H1 (cell line): Measurements from ENCODE around the gene CACNA1C. TPM values are rescaled to one million over a fixed set of nuclear protein-coding genes. Genes with fewer than 3 reads are reported as not detected.

Experiments used
- CTCF ChIA-PET: fragments of 300-600 bp; sonication (Branson Sonifier 250); formaldehyde crosslinking; loops from one replicate; lab custom pipeline; 2021; ENCODE audit not compliant: partially characterized antibody; lab: Charles Lee
- POLR2A ChIA-PET: fragments of 300-600 bp; sonication (Branson Sonifier 250); formaldehyde crosslinking; loops from one replicate; lab custom pipeline; 2021; ENCODE audit warnings: inconsistent platforms; ENCODE audit not compliant: partially characterized antibody; lab: Charles Lee
- DNase-seq, 2 experiments: peaks; one replicate each; pipeline versions ENCODE4 v3.0.0 to v3.0.0-alpha.2; 2010 to 2022; ENCODE audit warnings: low spot score in 2 of 2, low read depth in 1 of 2, mixed read lengths in 1 of 2
- FAIRE-seq: peaks from 2 replicates; lab custom pipeline; 2011; peaks lifted over from hg19 to GRCh38; lab: Jason Lieb, UNC
- H2AFZ ChIP-seq: 2 replicates; pipeline ENCODE4 v1.8.1; 2012; ENCODE audit warnings: low read length, inconsistent platforms
- H2AK5ac ChIP-seq: 2 replicates; pipeline ENCODE4 v1.6.1; 2013; ENCODE audit warnings: low read depth, low read length
- H2BK120ac ChIP-seq: replicated peaks from 2 replicates; pipeline ENCODE3; 2013; ENCODE audit warnings: low read depth, low read length, inconsistent platforms
- H2BK12ac ChIP-seq: 2 replicates; pipeline ENCODE4 v1.6.1; 2013; ENCODE audit warnings: low read depth, low read length
- H2BK15ac ChIP-seq: 2 replicates; pipeline ENCODE4 v1.6.1; 2013; ENCODE audit warnings: low read length
- H2BK20ac ChIP-seq: 2 replicates; pipeline ENCODE4 v1.6.1; 2013; ENCODE audit warnings: low read length
- H2BK5ac ChIP-seq: 2 replicates; pipeline ENCODE4 v1.6.1; 2013; ENCODE audit warnings: low read depth, low read length
- H3K14ac ChIP-seq: 2 replicates; pipeline ENCODE4 v1.6.1; 2013; ENCODE audit warnings: inconsistent platforms; ENCODE audit not compliant: insufficient read length
- H3K18ac ChIP-seq: 2 replicates; pipeline ENCODE4 v1.6.1; 2013; ENCODE audit warnings: low read length; ENCODE audit errors: extremely low read depth
- H3K23ac ChIP-seq: 2 replicates; pipeline ENCODE4 v1.6.1; 2013; ENCODE audit warnings: inconsistent platforms; ENCODE audit not compliant: insufficient read length
- H3K23me2 ChIP-seq: 2 replicates; pipeline ENCODE4 v1.6.1; 2013; ENCODE audit warnings: low read depth, low read length
- H3K27ac ChIP-seq: 2 replicates; pipeline ENCODE4 v1.6.1; 2011; ENCODE audit warnings: low read depth, low read length, inconsistent platforms
- H3K27me3 ChIP-seq, 4 experiments: replicated peaks in 1 of 4; 1 replicate in 1 of 4; 2 replicates in 3 of 4; pipeline versions ENCODE4 v1.6.1 to v1.8.1; 2011 to 2013; ENCODE audit warnings: low read length in 3 of 4, mild to moderate bottlenecking in 3 of 4, inconsistent platforms in 2 of 4, mixed read lengths in 2 of 4, moderate library complexity in 1 of 4; ENCODE audit not compliant: control insufficient read depth in 3 of 4, insufficient read depth in 3 of 4; ENCODE audit errors: extremely low read depth in 1 of 4
- H3K36me3 ChIP-seq, 4 experiments: 2 replicates each; pipeline versions ENCODE4 v1.6.1 to v1.8.1; 2011 to 2013; ENCODE audit warnings: mild to moderate bottlenecking in 4 of 4, low read length in 3 of 4, moderate library complexity in 2 of 4, control low read depth in 1 of 4, inconsistent platforms in 1 of 4; ENCODE audit not compliant: insufficient read depth in 4 of 4, control insufficient read depth in 2 of 4
- H3K4ac ChIP-seq: replicated peaks from 2 replicates; pipeline ENCODE3; 2013; ENCODE audit warnings: low read length, low read depth, mixed read lengths, inconsistent platforms; ENCODE audit not compliant: insufficient read length
- H3K4me1 ChIP-seq, 4 experiments: replicated peaks in 1 of 4; 1 replicate in 1 of 4; 2 replicates in 3 of 4; pipeline versions ENCODE4 v1.6.1 to v1.8.1; 2011 to 2013; ENCODE audit warnings: low read length in 3 of 4, inconsistent platforms in 2 of 4, mixed read lengths in 1 of 4; ENCODE audit not compliant: insufficient read depth in 4 of 4, control insufficient read depth in 3 of 4
- H3K4me2 ChIP-seq, 2 experiments: 2 replicates each; pipeline versions ENCODE4 v1.6.1 to v1.8.1; 2011 to 2013; ENCODE audit warnings: low read depth in 2 of 2, low read length in 2 of 2, control low read depth in 1 of 2, inconsistent platforms in 1 of 2, mild to moderate bottlenecking in 1 of 2; ENCODE audit not compliant: insufficient read depth in 1 of 2
- H3K4me3 ChIP-seq, 4 experiments: fragments of 200-600, 300-600 bp in 1 of 4; sonication (generic), shearing (Covaris generic), sonication (Bioruptor Twin) in 1 of 4; 2 replicates each; pipeline versions ENCODE4 v1.5.1 to v1.8.1; 2011 to 2016; ENCODE audit warnings: low read length in 4 of 4, low read depth in 3 of 4, control low read depth in 2 of 4, inconsistent platforms in 2 of 4, mild to moderate bottlenecking in 2 of 4, mixed read lengths in 1 of 4, moderate library complexity in 1 of 4; ENCODE audit not compliant: insufficient read depth in 2 of 4; ENCODE audit errors: extremely low read depth in 1 of 4
- H3K56ac ChIP-seq: replicated peaks from 2 replicates; pipeline ENCODE3; 2013; ENCODE audit warnings: low read depth, mild to moderate bottlenecking, mixed read lengths, low read length, inconsistent platforms; ENCODE audit not compliant: insufficient read length
- H3K79me1 ChIP-seq: 2 replicates; pipeline ENCODE4 v1.6.1; 2013; ENCODE audit warnings: low read depth, low read length, control low read depth
- H3K79me2 ChIP-seq, 2 experiments: 2 replicates each; pipeline versions ENCODE4 v1.6.1 to v1.8.1; 2012 to 2013; ENCODE audit warnings: low read length in 2 of 2, mild to moderate bottlenecking in 2 of 2, inconsistent platforms in 1 of 2; ENCODE audit not compliant: insufficient read depth in 2 of 2, control insufficient read depth in 1 of 2
- H3K9ac ChIP-seq, 4 experiments: replicated peaks in 1 of 4; 1 replicate in 1 of 4; 2 replicates in 3 of 4; pipeline versions ENCODE4 v1.6.1 to v1.8.1; 2011 to 2013; ENCODE audit warnings: low read depth in 3 of 4, low read length in 3 of 4, control low read depth in 2 of 4, mild to moderate bottlenecking in 2 of 4, moderate library complexity in 2 of 4, inconsistent platforms in 1 of 4; ENCODE audit errors: extremely low read depth in 1 of 4
- H3K9me3 ChIP-seq, 2 experiments: 2 replicates each; pipeline versions ENCODE4 v1.6.1 to v1.8.1; 2012 to 2013; ENCODE audit warnings: mild to moderate bottlenecking in 2 of 2, moderate library complexity in 2 of 2, control low read depth in 1 of 2, inconsistent platforms in 1 of 2, low read depth in 1 of 2, low read length in 1 of 2, mixed read lengths in 1 of 2; ENCODE audit not compliant: insufficient read depth in 2 of 2
- H4K20me1 ChIP-seq, 2 experiments: replicated peaks in 1 of 2; 2 replicates each; pipeline versions ENCODE3 to v1.8.1; 2011 to 2013; ENCODE audit warnings: inconsistent platforms in 2 of 2, low read length in 2 of 2, mild to moderate bottlenecking in 1 of 2; ENCODE audit not compliant: insufficient read depth in 2 of 2, control insufficient read depth in 1 of 2
- H4K5ac ChIP-seq: 2 replicates; pipeline ENCODE4 v1.6.1; 2013; ENCODE audit warnings: low read length, low read depth, mixed read lengths, inconsistent platforms; ENCODE audit not compliant: insufficient read length
- H4K8ac ChIP-seq: 2 replicates; pipeline ENCODE4 v1.8.0; 2013; ENCODE audit warnings: mild to moderate bottlenecking, moderate library complexity, low read length, inconsistent platforms; ENCODE audit not compliant: insufficient read depth; ENCODE audit errors: extremely low read depth
- H4K91ac ChIP-seq: replicated peaks from 2 replicates; pipeline ENCODE3; 2013; ENCODE audit warnings: low read length, mixed read lengths, inconsistent platforms; ENCODE audit not compliant: insufficient read length
- CBX5 ChIP-seq: fragments of 300-800, 300-1000 bp; sonication (generic); IDR thresholded peaks from 2 replicates; pipeline ENCODE4 v1.7.1; 2016; ENCODE audit warnings: antibody characterized with exemption, low read length, low read depth
- CEBPB ChIP-seq: IDR thresholded peaks from 2 replicates; pipeline ENCODE4 v1.6.1; 2012; ENCODE audit warnings: low read depth, low read length
- EZH2 ChIP-seq: fragments of 200-600 bp; sonication (generic); IDR thresholded peaks from 2 replicates; pipeline ENCODE4 v1.7.1; 2012; ENCODE audit warnings: low read depth, mild to moderate bottlenecking, moderate library complexity, low read length, inconsistent platforms; ENCODE audit not compliant: severe bottlenecking
- HDAC6 ChIP-seq: IDR thresholded peaks from one replicate; pipeline ENCODE4 v1.7.1; 2012; ENCODE audit warnings: low read depth, mild to moderate bottlenecking, inconsistent platforms, low read length, moderate library complexity
- TAF7 ChIP-seq: optimal IDR thresholded peaks from 2 replicates; pipeline ENCODE3; 2011; ENCODE audit warnings: low read depth, mild to moderate bottlenecking, inconsistent platforms, low read length, moderate library complexity, borderline replicate concordance
- TCF12 ChIP-seq: IDR thresholded peaks from 2 replicates; pipeline ENCODE4 v1.6.1; 2011; ENCODE audit warnings: low read depth, mild to moderate bottlenecking, low read length
- USF2 ChIP-seq: IDR thresholded peaks from 2 replicates; pipeline ENCODE4 v1.6.1; 2011; ENCODE audit warnings: low read length, improper control_type of control experiment
- WGBS, 2 experiments: shearing (Covaris generic) in 1 of 2; methylation state at CpG; one replicate each; pipeline versions ENCODE4 v1.1.6 to v1.1.7; 2013 to 2015; ENCODE audit warnings: low lambda C conversion rate in 2 of 2, mixed read lengths in 2 of 2, inconsistent platforms in 1 of 2, low coverage in 1 of 2, missing lambda C conversion rate in 1 of 2; ENCODE audit not compliant: insufficient replicate concordance in 2 of 2, insufficient coverage in 1 of 2, insufficient read length in 1 of 2; ENCODE audit errors: extremely low coverage in 1 of 2, missing lambda C conversion rate in 1 of 2; 5-methylcytosine and 5-hydroxymethylcytosine counted together
- polyA plus RNA-seq, 7 experiments: library from polyadenylated mRNA; depleted of rRNA in 3 of 7; stranded (reverse) in 5 of 7; unstranded in 2 of 7; fragments of >200 nt in 5 of 7; fragments of 200-250 nt in 2 of 7; gene quantifications; 1 replicate in 5 of 7; 2 replicates in 1 of 7; 4 replicates in 1 of 7; pipeline versions ENCODE4 v1.2.1 to v1.2.3, GENCODE V29; 2011 to 2013; ENCODE audit warnings: missing spikeins in 2 of 7, mixed read lengths in 2 of 7
- total RNA-seq: library from RNA; stranded (reverse); fragmentation: NEBNext Ultra II Directional; extraction: Animal tissue kit (Norgen Biotek cat#: 25700); gene quantifications from 2 replicates; pipeline ENCODE4 v1.2.1, GENCODE V29; 2021

CACNA1C gene
- total and polyA plus RNA-seq, 2 of the 8 experiments (the other 6 are each of a cell fraction or from before 2014, with no cell fraction given): 1.3 TPM

GRCh38 chr12:2462087-2462486 lies 409.3 kb downstream of the CACNA1C start:
- Histone ChIP-seq H3K56ac (no peak overlapping the region), H3K4me2 (no peak overlapping the region), H2BK20ac (no peak overlapping the region), H3K9me3 (no peaks in the 10 kb centered on the region), H3K23ac (no peak overlapping the region), H2BK5ac (no peak overlapping the region), H3K79me2 (no peaks in the 10 kb centered on the region), H3K4me3 (no peak overlapping the region), H3K23me2 (no peaks in the 10 kb centered on the region), H4K5ac (no peak overlapping the region), H4K8ac (no peak overlapping the region), H3K36me3 (no peaks in the 10 kb centered on the region), H2BK12ac (no peak overlapping the region; the same call in 1 of the 2 replicates), H2AK5ac (no peak overlapping the region), H4K20me1 (no peaks in the 10 kb centered on the region), H3K4ac (no peak overlapping the region), H3K14ac (no peak overlapping the region), H3K9ac (no peak overlapping the region), H3K27ac (no peak overlapping the region), H2BK120ac (no peak overlapping the region), H2AFZ (no peak overlapping the region), H3K4me1 (0 out of 7 replicates have a peak, but pooled peaks cover 0 to 2% (median 0%) of the 10 kb centered on the region in 4 experiments), H4K91ac (no peak overlapping the region), H3K79me1 (no peaks in the 10 kb centered on the region), H2BK15ac (no peak overlapping the region), H3K27me3 (no peaks in the 10 kb centered on the region; a peak in 1 of 7 replicates), H3K18ac (no peak overlapping the region)
- FAIRE-seq (no peak), DNase-seq (no peak)
- 84% methylated on average over 14 of the region's 14 CpGs; no CpG with 5 or more reads in 1 of the 2 experiments for WGBS, 2 experiments
- TF ChIP-seq TAF7 (no peak), TCF12 (no peak), HDAC6 (no peak), CEBPB (no peak), EZH2 (no peak), USF2 (no peak), CBX5 (no peak)
- ChIA-PET CTCF (interaction anchor here (0.7 to 1.4 kb wide), 5 partner anchors 10 to 85 kb away, joined by 3 to 4 read pairs (median 3); no protein-coding TSS in a partner anchor), POLR2A (no interaction called here)
